SJCRH30 (cell line): Measurements from ENCODE around the gene FCSK. TPM values are rescaled to one million over a fixed set of nuclear protein-coding genes. Genes with fewer than 3 reads are reported as not detected.

ENCODE experiments used
- DNase-seq, 2 experiments: peaks; one replicate each; pipeline ENCODE4 v3.0.0-alpha.2; 2015 to 2020
- H3K27ac ChIP-seq: fragments of 250-450 bp; sonication (Bioruptor Pico); 2 replicates; pipeline ENCODE4 v1.5.1; 2020; ENCODE audit warnings: mild to moderate bottlenecking, moderate library complexity
- H3K27me3 ChIP-seq: fragments of 250-450 bp; sonication (Bioruptor Pico); 2 replicates; pipeline ENCODE4 v1.5.1; 2020; ENCODE audit warnings: mild to moderate bottlenecking, moderate library complexity
- H3K36me3 ChIP-seq: fragments of 250-450 bp; sonication (Bioruptor Pico); 2 replicates; pipeline ENCODE4 v1.5.1; 2020; ENCODE audit warnings: mild to moderate bottlenecking, moderate library complexity
- H3K4me1 ChIP-seq: fragments of 250-450 bp; sonication (Bioruptor Pico); 2 replicates; pipeline ENCODE4 v1.5.1; 2020; ENCODE audit warnings: mild to moderate bottlenecking, moderate library complexity
- H3K4me3 ChIP-seq: fragments of 250-450 bp; sonication (Bioruptor Pico); 2 replicates; pipeline ENCODE4 v1.5.1; 2020; ENCODE audit warnings: mild to moderate bottlenecking, moderate library complexity
- H3K9me3 ChIP-seq: fragments of 250-450 bp; sonication (Bioruptor Pico); replicated peaks from 2 replicates; pipeline ENCODE4 v1.5.1; 2020; ENCODE audit warnings: mild to moderate bottlenecking, moderate library complexity
- total RNA-seq: library from RNA; depleted of rRNA; stranded (reverse); fragments of >200 nt; shearing (Covaris generic); gene quantifications from 2 replicates; pipeline ENCODE4 v1.2.3, GENCODE V29; 2014

FCSK gene
- total RNA-seq, 1 experiment from 2014 or later, result 1.9 TPM

GRCh38 chr16:70475054-70475871, 20.9 kb downstream of the FCSK start:
- Histone ChIP-seq H3K9me3 (no peaks in the 10 kb centered on the region), H3K4me1 (peaks cover 6% of the 10 kb centered on the region; the same call in 1 of the 2 replicates), H3K27me3 (no peaks in the 10 kb centered on the region), H3K4me3 (no peak overlapping the region), H3K27ac (no peak overlapping the region), H3K36me3 (no peaks in the 10 kb centered on the region)
- DNase-seq, result no peak

- H3K27ac ChIP-seq, result no peak overlapping the region
- H3K27me3 ChIP-seq, result no peaks in the 10 kb centered on the region
- no peaks in the 10 kb centered on the region for H3K9me3 ChIP-seq
- peak in 1 of 2 experiments; percentile 14 for DNase-seq
- H3K36me3 ChIP-seq, result no peaks in the 10 kb centered on the region
- peaks cover 6% of the 10 kb centered on the region; the same call in 1 of the 2 replicates for H3K4me1 ChIP-seq
- no peak overlapping the region for H3K4me3 ChIP-seq
Measured at GRCh38 chr16:70476272-70477020, 22.1 kb downstream of the FCSK start.

GRCh38 chr16:70478169-70478568, 23.8 kb downstream of the FCSK start:
- Histone ChIP-seq H3K27me3 (no peaks in the 10 kb centered on the region), H3K36me3 (no peaks in the 10 kb centered on the region), H3K4me1 (peaks cover 6% of the 10 kb centered on the region; the same call in 1 of the 2 replicates), H3K4me3 (no peak overlapping the region), H3K9me3 (no peaks in the 10 kb centered on the region), H3K27ac (no peak overlapping the region)
- no peak for DNase-seq

- no peak for DNase-seq
- no peak overlapping the region for H3K27ac ChIP-seq
- H3K36me3 ChIP-seq, result no peaks in the 10 kb centered on the region
Measured at GRCh38 chr16:70478912-70479341, 24.5 kb downstream of the FCSK start.

GRCh38 chr16:70480127-70481105, 26.0 kb downstream of the FCSK start:
- Histone ChIP-seq H3K4me1 (peaks cover 6% of the 10 kb centered on the region; the same call in 1 of the 2 replicates), H3K36me3 (no peaks in the 10 kb centered on the region), H3K4me3 (no peak overlapping the region), H3K27ac (no peak overlapping the region), H3K9me3 (no peaks in the 10 kb centered on the region), H3K27me3 (no peaks in the 10 kb centered on the region)
- no peak for DNase-seq

More at GRCh38 chr16:70478912-70479341, 24.5 kb downstream of the FCSK start:
- no peaks in the 10 kb centered on the region for H3K9me3 ChIP-seq
- no peaks in the 10 kb centered on the region for H3K27me3 ChIP-seq
- peaks cover 6% of the 10 kb centered on the region; the same call in 1 of the 2 replicates for H3K4me1 ChIP-seq
- H3K4me3 ChIP-seq, result no peak overlapping the region

- H3K36me3 ChIP-seq, result no peaks in the 10 kb centered on the region
Measured at GRCh38 chr16:70481929-70482536, 27.6 kb downstream of the FCSK start.

GRCh38 chr16:70482624-70483023, 28.2 kb downstream of the FCSK start:
- H3K27me3 ChIP-seq, result no peaks in the 10 kb centered on the region

More at GRCh38 chr16:70481929-70482536, 27.6 kb downstream of the FCSK start:
- Histone ChIP-seq H3K27me3 (no peaks in the 10 kb centered on the region), H3K4me1 (no peaks in the 10 kb centered on the region), H3K27ac (no peak overlapping the region), H3K9me3 (no peaks in the 10 kb centered on the region), H3K4me3 (no peak overlapping the region)
- no peak for DNase-seq

GRCh38 chr16:70483426-70483825, 29.0 kb downstream of the FCSK start:
- H3K27me3 ChIP-seq, result no peaks in the 10 kb centered on the region
- no peak overlapping the region for H3K27ac ChIP-seq
- no peak overlapping the region for H3K4me3 ChIP-seq
- H3K4me1 ChIP-seq, result no peaks in the 10 kb centered on the region
- no peak for DNase-seq
- H3K9me3 ChIP-seq, result no peaks in the 10 kb centered on the region
- no peaks in the 10 kb centered on the region for H3K36me3 ChIP-seq

More at GRCh38 chr16:70482624-70483023, 28.2 kb downstream of the FCSK start:
- H3K4me1 ChIP-seq, result no peaks in the 10 kb centered on the region
- H3K9me3 ChIP-seq, result no peaks in the 10 kb centered on the region
- H3K4me3 ChIP-seq, result no peak overlapping the region
- no peaks in the 10 kb centered on the region for H3K36me3 ChIP-seq
- DNase-seq, result no peak
- no peak overlapping the region for H3K27ac ChIP-seq

- H3K27ac ChIP-seq, result no peak overlapping the region
- H3K4me3 ChIP-seq, result no peak overlapping the region
- no peaks in the 10 kb centered on the region for H3K4me1 ChIP-seq
- no peaks in the 10 kb centered on the region for H3K27me3 ChIP-seq
- no peaks in the 10 kb centered on the region for H3K36me3 ChIP-seq
- no peaks in the 10 kb centered on the region for H3K9me3 ChIP-seq
- DNase-seq, result no peak
Measured at GRCh38 chr16:70484867-70485266, 30.5 kb downstream of the FCSK start.

GRCh38 chr16:70490261-70490660, 35.9 kb downstream of the FCSK start:
- DNase-seq, result no peak
- H3K27ac ChIP-seq, result no peak overlapping the region
- no peak overlapping the region for H3K4me3 ChIP-seq
- no peaks in the 10 kb centered on the region for H3K27me3 ChIP-seq
- no peaks in the 10 kb centered on the region for H3K9me3 ChIP-seq
- H3K4me1 ChIP-seq, result no peaks in the 10 kb centered on the region
- H3K36me3 ChIP-seq, result no peaks in the 10 kb centered on the region

GRCh38 chr16:70493802-70494201, 39.4 kb downstream of the FCSK start:
- no peak for DNase-seq
- Histone ChIP-seq H3K9me3 (no peaks in the 10 kb centered on the region), H3K27me3 (no peaks in the 10 kb centered on the region), H3K4me3 (no peak overlapping the region), H3K4me1 (no peaks in the 10 kb centered on the region), H3K27ac (no peak overlapping the region), H3K36me3 (0 out of 2 replicates have a peak, but pooled peaks cover 3% of the 10 kb centered on the region)

- Histone ChIP-seq H3K9me3 (no peaks in the 10 kb centered on the region), H3K27ac (no peak overlapping the region), H3K4me3 (no peak overlapping the region), H3K36me3 (0 out of 2 replicates have a peak, but pooled peaks cover 5% of the 10 kb centered on the region), H3K27me3 (no peaks in the 10 kb centered on the region), H3K4me1 (no peaks in the 10 kb centered on the region)
- DNase-seq, result no peak
Measured at GRCh38 chr16:70494202-70494770, 39.9 kb downstream of the FCSK start.

GRCh38 chr16:70494777-70495176, 40.4 kb downstream of the FCSK start:
- no peaks in the 10 kb centered on the region for H3K27me3 ChIP-seq
- H3K9me3 ChIP-seq, result no peaks in the 10 kb centered on the region
- H3K4me1 ChIP-seq, result no peaks in the 10 kb centered on the region
- no peak for DNase-seq
- no peak overlapping the region for H3K4me3 ChIP-seq
- 0 out of 2 replicates have a peak, but pooled peaks cover 6% of the 10 kb centered on the region for H3K36me3 ChIP-seq
- no peak overlapping the region for H3K27ac ChIP-seq
